Measurements from ENCODE around the gene NDST1.
A peak's percentile ranks its signal among the peaks of the same experiment; 100 is the strongest.

The NDST1 gene

DNA sequence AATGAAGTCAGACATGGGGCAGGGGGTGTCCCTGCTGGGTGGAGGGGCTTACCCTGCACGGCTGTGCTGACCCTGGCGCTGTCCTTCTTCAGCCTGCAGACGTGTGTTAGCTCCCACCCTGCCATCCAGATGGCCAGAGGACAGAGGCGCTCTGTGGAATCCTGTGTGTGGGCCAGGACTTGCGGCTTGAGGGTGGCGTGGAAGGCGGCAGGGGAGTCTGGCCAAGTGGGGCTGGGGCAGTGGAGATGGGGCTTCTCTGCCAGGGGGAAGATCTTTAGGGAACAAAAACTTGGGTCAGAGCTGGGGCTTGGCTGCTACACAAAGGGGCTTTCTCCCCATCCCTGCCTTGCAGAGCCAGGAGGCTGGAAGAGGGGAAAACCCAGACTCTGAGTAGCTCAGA, 86.1 kb downstream of the NDST1 start:
- DNase-seq, result no peak

DNA sequence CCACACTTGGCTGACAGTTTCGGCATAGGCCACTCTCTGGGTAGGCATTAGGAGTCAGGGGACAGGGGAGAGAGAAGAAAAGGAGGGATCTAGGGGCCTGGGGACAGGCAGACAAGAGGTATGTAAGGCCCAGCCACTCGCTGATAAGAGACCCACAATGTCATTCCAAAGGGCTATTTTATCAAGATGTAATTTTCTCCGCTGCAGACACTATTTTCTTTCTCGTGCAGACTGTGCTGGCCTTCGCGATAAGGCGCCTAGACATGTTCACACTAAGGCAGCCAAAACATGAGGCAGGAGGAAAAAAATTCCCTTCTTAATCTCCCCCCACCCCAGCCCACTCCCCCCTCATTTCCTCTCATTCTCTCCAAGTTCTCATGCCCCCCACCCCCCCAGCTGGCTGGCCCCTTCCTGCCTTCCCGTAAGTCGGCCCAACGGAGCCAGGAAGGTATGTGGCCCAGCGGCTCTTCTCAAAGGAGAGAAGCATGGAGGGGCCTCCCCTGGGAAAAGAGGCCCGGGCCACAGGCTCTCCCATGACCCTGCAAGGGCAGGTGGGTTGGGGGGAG, 87.6 kb downstream of the NDST1 start:
- no peak for DNase-seq

GRCh38 chr5:150596313-150596712, 88.4 kb downstream of the NDST1 start:
- DNase-seq, result no peak

GRCh38 chr5:150596826-150597225, 88.9 kb downstream of the NDST1 start:
- DNase-seq, result no peak

- peak; percentile 59 for DNase-seq
These were observed 90.1 kb downstream of the NDST1 start for GRCh38 chr5:150598006-150598405.

DNA sequence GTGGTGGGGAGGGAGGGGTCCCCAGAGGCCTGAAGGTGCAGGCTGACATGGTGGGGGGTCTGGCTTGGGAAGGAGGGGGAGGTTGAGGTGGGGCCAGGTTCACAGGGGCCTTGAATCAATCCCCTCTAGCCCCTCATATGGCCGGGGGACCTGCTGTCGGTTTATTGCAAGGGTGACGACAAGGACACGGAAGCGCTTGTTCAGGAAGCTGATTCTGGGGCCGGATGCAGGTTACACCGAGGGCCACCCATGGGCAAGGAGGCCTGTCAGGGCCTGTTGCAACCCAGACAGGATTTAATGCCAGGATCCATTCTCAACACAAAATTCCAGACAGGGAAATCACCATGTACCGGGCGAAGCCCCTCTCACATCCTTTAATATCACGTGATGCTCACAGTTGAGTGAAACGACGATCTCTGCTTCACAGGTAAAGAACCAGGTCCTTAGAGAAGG, 90.9 kb downstream of the NDST1 start:
- peak; percentile 29 for DNase-seq

GRCh38 chr5:150599281-150599680, 91.3 kb downstream of the NDST1 start:
- peak; percentile 21 for DNase-seq

- DNase-seq, result peak; percentile 88
These were observed 92.1 kb downstream of the NDST1 start for GRCh38 chr5:150599917-150600511.

- DNase-seq, result peak; percentile 79
These were observed 92.9 kb downstream of the NDST1 start for GRCh38 chr5:150600616-150601490.

GRCh38 chr5:150601491-150602345, 93.8 kb downstream of the NDST1 start:
- DNase-seq, result no peak

GRCh38 chr5:150603052-150603451, 95.1 kb downstream of the NDST1 start:
- peak; percentile 37 for DNase-seq

DNA sequence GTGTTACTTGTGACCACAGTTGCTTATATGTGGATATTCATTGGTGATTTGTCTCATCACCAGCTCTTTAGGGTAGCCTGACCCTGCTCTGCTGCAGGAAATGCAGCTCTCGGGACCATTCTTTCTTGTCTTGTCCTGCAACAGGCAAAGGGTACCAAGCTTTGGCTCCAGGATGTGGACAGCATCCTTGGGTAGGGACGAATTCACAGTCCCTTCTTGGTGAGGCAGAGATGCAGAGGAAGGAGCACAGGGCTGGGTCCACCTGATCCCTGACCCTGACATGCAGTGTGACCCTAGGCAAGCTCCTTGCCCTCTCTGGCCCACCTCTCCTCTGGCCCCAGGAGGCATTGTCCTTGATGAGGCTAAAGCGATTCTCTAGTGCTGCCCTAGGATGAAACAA, 95.6 kb downstream of the NDST1 start:
- no peak for DNase-seq

- no peak for DNase-seq
These were observed 96.1 kb downstream of the NDST1 start for GRCh38 chr5:150604010-150604409.

DNA sequence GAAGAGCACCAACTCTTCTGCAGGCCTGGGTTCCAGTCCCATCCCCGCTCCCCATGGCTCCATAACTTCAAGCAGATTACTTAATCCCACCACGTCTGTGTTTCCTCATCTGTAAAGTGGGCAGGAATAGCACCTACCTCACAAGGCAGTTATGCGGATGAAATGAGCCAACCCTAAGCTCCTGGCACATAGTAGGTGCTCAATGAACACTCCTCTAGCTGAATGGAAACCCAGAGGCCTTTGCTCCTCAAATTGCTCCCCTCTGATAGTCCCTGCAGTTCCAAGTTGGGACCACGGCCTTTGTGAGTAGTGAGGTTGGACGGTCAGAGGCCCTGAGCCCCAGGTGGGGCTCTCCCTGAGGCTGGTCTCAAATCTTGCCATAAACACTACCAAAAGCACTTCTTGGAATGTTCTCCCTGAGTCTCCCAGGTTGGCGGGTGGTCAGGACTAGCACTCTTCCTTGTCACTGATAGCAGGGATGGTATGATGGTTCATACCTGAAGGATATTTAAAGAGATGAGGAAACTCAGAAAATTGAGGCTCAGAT, 97.0 kb downstream of the NDST1 start:
- DNase-seq, result peak; percentile 12

DNA sequence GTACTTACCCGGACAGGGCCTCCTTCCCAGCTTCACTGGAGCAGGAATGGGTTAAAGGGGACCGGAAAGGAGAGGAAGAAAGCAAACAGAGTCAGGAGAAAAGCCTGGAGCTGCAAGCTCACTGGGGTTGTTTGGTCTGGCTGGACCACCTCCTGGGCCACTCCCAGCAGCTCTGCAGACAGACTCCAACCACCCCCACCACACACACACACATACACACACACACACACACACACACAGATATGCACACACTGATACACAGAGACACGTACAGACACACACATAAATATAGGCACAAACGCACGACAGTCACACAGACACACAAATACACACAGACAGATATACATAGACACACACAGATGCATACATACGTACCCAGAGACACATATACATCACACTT, 97.6 kb downstream of the NDST1 start:
- peak; percentile 64 for DNase-seq

DNA sequence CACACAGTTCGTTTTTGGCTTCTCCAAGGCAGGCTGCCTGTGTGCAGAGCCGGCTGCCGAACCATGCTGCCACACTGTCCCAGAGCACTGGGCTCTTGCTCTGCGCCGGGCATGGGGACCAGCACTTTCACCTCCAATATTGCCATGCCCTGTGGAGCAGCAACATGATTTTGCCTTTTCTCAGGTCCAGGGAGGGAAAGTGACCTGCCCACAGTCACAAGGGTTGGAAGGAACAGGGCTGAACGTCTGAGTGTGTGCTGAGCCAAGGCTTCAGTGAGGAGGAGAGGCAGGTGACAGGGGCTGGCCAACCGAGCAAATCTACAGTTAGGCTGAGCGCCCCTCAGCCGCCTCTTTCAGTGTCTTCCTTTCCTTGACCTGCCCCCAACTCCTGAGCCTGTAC, 98.5 kb downstream of the NDST1 start:
- DNase-seq, result peak; percentile 28

- no peak for DNase-seq
These were observed 99.2 kb downstream of the NDST1 start for GRCh38 chr5:150607105-150607504.
